DND-41 (cell line): ENCODE results near the gene TMEM115.

Experiments used
- CTCF ChIP-seq: IDR thresholded peaks from 2 replicates; pipeline ENCODE4 v1.5.1; 2012; ENCODE audit warnings: borderline replicate concordance, low read length, moderate library complexity, mild to moderate bottlenecking; ENCODE audit not compliant: poor library complexity, severe bottlenecking; ENCODE audit errors: extremely low read depth
- EZH2 ChIP-seq: IDR thresholded peaks from 3 replicates; pipeline ENCODE4 v1.6.1; 2012; ENCODE audit warnings: borderline replicate concordance, low read depth, mild to moderate bottlenecking, moderate library complexity, low read length, inconsistent platforms; ENCODE audit not compliant: severe bottlenecking

DNA sequence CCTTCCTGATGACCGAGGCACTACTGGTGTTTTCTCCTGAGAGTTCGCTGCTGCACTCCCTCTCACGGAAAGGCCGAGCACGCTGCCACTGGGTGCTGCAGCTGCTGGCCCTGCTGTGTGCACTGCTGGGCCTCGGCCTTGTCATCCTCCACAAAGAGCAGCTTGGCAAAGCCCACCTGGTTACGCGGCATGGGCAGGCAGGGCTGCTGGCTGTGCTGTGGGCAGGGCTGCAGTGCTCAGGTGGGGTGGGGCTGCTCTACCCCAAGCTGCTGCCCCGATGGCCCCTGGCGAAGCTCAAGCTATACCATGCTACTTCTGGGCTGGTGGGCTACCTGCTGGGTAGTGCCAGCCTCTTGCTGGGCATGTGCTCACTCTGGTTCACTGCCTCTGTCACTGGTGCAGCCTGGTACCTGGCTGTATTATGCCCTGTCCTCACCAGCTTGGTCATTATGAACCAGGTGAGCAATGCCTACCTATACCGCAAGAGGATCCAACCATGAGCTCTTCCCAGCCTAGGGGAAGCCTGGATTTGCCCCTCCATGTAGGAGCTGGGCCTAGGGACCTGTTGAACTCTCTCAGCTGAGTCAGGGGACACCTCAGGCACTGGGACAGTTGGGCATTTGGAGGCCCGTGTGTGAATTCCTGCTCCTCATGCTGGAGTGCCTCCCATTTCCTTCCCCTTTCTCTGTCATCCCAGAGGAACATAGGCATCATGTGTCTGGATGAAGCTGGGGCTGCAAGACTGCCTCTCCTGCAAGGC, 5.9 kb downstream of the TMEM115 start:
- TF ChIP-seq CTCF (no peak), EZH2 (no peak)
